DOHH2 (cell line): ENCODE results near the gene IL23R.

Experiments used
- CTCF ChIP-seq: fragments of 200-600 bp; sonication (generic); IDR thresholded peaks from one replicate; pipeline ENCODE4 v1.5.1; 2014; ENCODE audit warnings: antibody characterized with exemption, mild to moderate bottlenecking, low read depth, low read length; ENCODE audit not compliant: poor library complexity, severe bottlenecking
- EZH2phosphoT487 ChIP-seq: fragments of 200-600 bp; sonication (generic); IDR thresholded peaks from 2 replicates; pipeline ENCODE4 v1.6.1; 2017; ENCODE audit warnings: borderline replicate concordance, mild to moderate bottlenecking, antibody characterized with exemption, low read length, moderate library complexity, mixed read lengths

- TF ChIP-seq CTCF: no peak
- TF ChIP-seq EZH2phosphoT487: no peak
Observed at GRCh38 chr1:67162954-67163353, 3.3 kb upstream of the IL23R start.
